Regular cardiac myocyte (primary cell): ENCODE results near the gene SDK1. TPM values are rescaled to one million over a fixed set of nuclear protein-coding genes. Genes with fewer than 3 reads are reported as not detected.

ENCODE experiments used
- total RNA-seq: library from RNA; depleted of rRNA; stranded (reverse); fragments of >200 nt; gene quantifications from 2 replicates; pipeline ENCODE4 v1.2.3, GENCODE V29; 2014

SDK1 gene
- total RNA-seq, result under 0.01 and 0.19 TPM in 2 replicates

GRCh38 chr7:3300651-3301448, at the start of gene SDK1:
Gene SDK1 (plus strand): TSS chr7:3301252. CDS start chr7:3301587, 335 bp downstream.

